ENCODE results near the gene TBPL1.

GRCh38 chr6:134022650-134023049, 69.6 kb downstream of the TBPL1 start:
- TF ChIP-seq CTCF (IDR thresholded peaks at IDR 0.05) (no peak), POLR2A (IDR thresholded peaks at IDR 0.05) (no peak)
